GM12878 (cell line): Measurements from ENCODE around the gene C17orf50. TPM values are rescaled to one million over a fixed set of nuclear protein-coding genes. Genes with fewer than 3 reads are reported as not detected.

Source experiments
- ATAC-seq: fragments of 200-7000 bp; cut with Tn5 transposase; 3 replicates; pipeline ENCODE4 v1.9.1; 2020; ENCODE audit warnings: mild to moderate bottlenecking, moderate library complexity
- BruUV-seq: library from RNA; stranded (reverse); fragments of 400-500 nt; replicated peaks from 2 replicates; lab custom pipeline; 2021; lab: Mats Ljungman, UMichigan
- CTCF ChIA-PET: fragments of 300-600 bp; sonication (Branson Sonifier 250); formaldehyde crosslinking; extraction: SDS; loops from one replicate; lab custom pipeline; 2021; ENCODE audit warnings: inconsistent platforms; lab: Yijun Ruan, JAX
- POLR2A ChIA-PET: fragments of 350-600 bp; formaldehyde crosslinking; extraction: SDS; loops from one replicate; lab custom pipeline; 2021; ENCODE audit warnings: inconsistent platforms; lab: Charles Lee
- RAD21 ChIA-PET: fragments of 300-600 bp; sonication (Branson Sonifier 250); formaldehyde crosslinking; loops from one replicate; lab custom pipeline; 2023; ENCODE audit warnings: antibody characterized with exemption; ENCODE audit not compliant: unreplicated experiment; lab: Charles Lee
- SMC1A ChIA-PET: fragments of 300-600 bp; sonication (Branson Sonifier 250); formaldehyde crosslinking; loops from one replicate; lab custom pipeline; 2023; ENCODE audit not compliant: unreplicated experiment, uncharacterized antibody; lab: Charles Lee
- DNase-seq: peaks from one replicate; pipeline ENCODE4 v3.0.0-alpha.2; 2011; ENCODE audit warnings: low read depth, low spot score
- FAIRE-seq: peaks from 3 replicates; lab custom pipeline; 2011; peaks lifted over from hg19 to GRCh38; lab: Jason Lieb, UNC
- H2AFZ ChIP-seq: 2 replicates; pipeline ENCODE4 v1.6.0; 2011; ENCODE audit warnings: low read depth, low read length, control low read depth; ENCODE audit not compliant: control insufficient read depth
- H3K27ac ChIP-seq: 2 replicates; pipeline ENCODE4 v1.5.1; 2011; ENCODE audit warnings: control low read depth; ENCODE audit not compliant: control insufficient read depth, insufficient read depth
- H3K27me3 ChIP-seq, 2 experiments: replicated peaks in 1 of 2; 2 replicates each; pipeline versions ENCODE4 v1.6.0 to v1.6.1; 2011; ENCODE audit warnings: low read length in 1 of 2; ENCODE audit not compliant: control insufficient read depth in 2 of 2, insufficient read depth in 2 of 2
- H3K36me3 ChIP-seq, 2 experiments: 2 replicates each; pipeline ENCODE4 v1.5.1; 2011; ENCODE audit warnings: low read length in 1 of 2; ENCODE audit not compliant: control insufficient read depth in 2 of 2, insufficient read depth in 2 of 2
- H3K4me1 ChIP-seq: 2 replicates; pipeline ENCODE4 v1.6.1; 2011; ENCODE audit warnings: mild to moderate bottlenecking, low read length, moderate library complexity, mixed read lengths; ENCODE audit not compliant: control insufficient read depth, insufficient read depth
- H3K4me2 ChIP-seq: 2 replicates; pipeline ENCODE4 v1.6.0; 2011; ENCODE audit warnings: control low read depth; ENCODE audit not compliant: control insufficient read depth, insufficient read depth
- H3K4me3 ChIP-seq: fragments of 200-600 bp; sonication (generic); 2 replicates; pipeline ENCODE4 v1.5.1; 2016
- H3K79me2 ChIP-seq: 2 replicates; pipeline ENCODE4 v1.6.0; 2011; ENCODE audit warnings: low read length; ENCODE audit not compliant: control insufficient read depth, insufficient read depth
- H3K9ac ChIP-seq: 2 replicates; pipeline ENCODE4 v1.8.0; 2011; ENCODE audit warnings: low read length, control low read depth, mixed read lengths; ENCODE audit not compliant: control insufficient read depth, insufficient read depth
- H3K9me3 ChIP-seq: replicated peaks from 3 replicates; pipeline ENCODE4 v1.5.1; 2011; ENCODE audit warnings: mild to moderate bottlenecking, low read length; ENCODE audit not compliant: control insufficient read depth, insufficient read depth
- H4K20me1 ChIP-seq: 2 replicates; pipeline ENCODE4 v1.6.0; 2011; ENCODE audit not compliant: control insufficient read depth, insufficient read depth
- DPF2 ChIP-seq: fragments of 450-650 bp; IDR thresholded peaks from 2 replicates; pipeline ENCODE4 v1.6.1; 2017; ENCODE audit warnings: mild to moderate bottlenecking
- EGR1 ChIP-seq, 2 experiments: IDR thresholded peaks; 1 replicate in 1 of 2; 2 replicates in 1 of 2; pipeline ENCODE4 v1.6.1; 2011 to 2012; ENCODE audit warnings: low read depth in 2 of 2, low read length in 2 of 2, borderline replicate concordance in 1 of 2, mild to moderate bottlenecking in 1 of 2, moderate library complexity in 1 of 2
- EP300 ChIP-seq, 2 experiments: fragments of 150-350 bp in 1 of 2; IDR thresholded peaks; 2 replicates each; pipeline ENCODE4 v1.6.1; 2011 to 2012; ENCODE audit warnings: low read depth in 2 of 2, low read length in 2 of 2, borderline replicate concordance in 1 of 2, improper control_type of control experiment in 1 of 2, inconsistent platforms in 1 of 2; ENCODE audit not compliant: control insufficient read depth in 1 of 2
- NFXL1 ChIP-seq: fragments of 450-650 bp; IDR thresholded peaks from 2 replicates; pipeline ENCODE4 v1.6.1; 2017; ENCODE audit warnings: antibody characterized with exemption, mild to moderate bottlenecking, borderline replicate concordance
- NFYA ChIP-seq: IDR thresholded peaks from 2 replicates; pipeline ENCODE4 v1.6.1; 2011; ENCODE audit warnings: low read depth, mild to moderate bottlenecking, low read length, improper control_type of control experiment, borderline replicate concordance
- NR2F1 ChIP-seq: fragments of 450-650 bp; conservative IDR thresholded peaks from 2 replicates; pipeline ENCODE4 v1.6.1; 2017; ENCODE audit warnings: mild to moderate bottlenecking
- SP1 ChIP-seq: IDR thresholded peaks from one replicate; pipeline ENCODE4 v1.6.1; 2011; ENCODE audit warnings: low read depth, low read length
- TCF12 ChIP-seq: IDR thresholded peaks from 2 replicates; pipeline ENCODE4 v1.6.1; 2011; ENCODE audit warnings: low read depth, mild to moderate bottlenecking, low read length
- WGBS: methylation state at CpG from one replicate; pipeline ENCODE4 v1.1.6; 2016; ENCODE audit warnings: low lambda C conversion rate; ENCODE audit not compliant: insufficient replicate concordance, insufficient coverage; ENCODE audit errors: missing lambda C conversion rate; 5-methylcytosine and 5-hydroxymethylcytosine counted together
- in situ Hi-C: fragments of 300-500 bp; cut with MboI; formaldehyde crosslinking; loops from 9 replicates; pipeline ENCODE4 v1.14.3; 2018; ENCODE audit warnings: mixed read lengths
- intact Hi-C: fragments of 100-400 bp; cut with micrococcal nuclease; formaldehyde crosslinking; loops from one replicate; pipeline ENCODE4 v1.14.2; 2022; ENCODE audit not compliant: unreplicated experiment
- polyA plus RNA-seq, 11 experiments: library from polyadenylated mRNA; depleted of rRNA in 4 of 11; unstranded in 6 of 11; stranded (reverse) in 5 of 11; fragments of >200 nt; fragmentation: Nextera tagmentation in 4 of 11; fragmentation: Illumina TruSeq in 1 of 11; extraction: Ambion mirVana in 4 of 11; extraction: Trizol in 1 of 11; gene quantifications; 1 replicate in 1 of 11; 2 replicates in 10 of 11; pipeline versions ENCODE4 v1.2.1 to v1.2.3, GENCODE V29; 2011 to 2016; ENCODE audit warnings: inconsistent platforms in 2 of 11, missing spikeins in 2 of 11, low read depth in 1 of 11
- total RNA-seq, 4 experiments: library from RNA; depleted of rRNA in 3 of 4; stranded (reverse); fragments of >200 nt in 3 of 4; fragmentation: Illumina TruSeq in 1 of 4; extraction: Trizol in 1 of 4; gene quantifications; 2 replicates each; pipeline versions ENCODE4 v1.2.1 to v1.2.3, GENCODE V29; 2013 to 2021
- TF ChIP-seq, protein P1 (sequence below): fragments of 450-650 bp; IDR thresholded peaks from 2 replicates; pipeline ENCODE4 v1.6.1; 2018; ENCODE audit warnings: mild to moderate bottlenecking, low read depth, moderate library complexity; ENCODE audit not compliant: partially characterized antibody

The C17orf50 gene
- total and polyA plus RNA-seq, 10 of the 15 experiments (the other 5 are each of a cell fraction or from before 2014, with no cell fraction given): 0.16 TPM; not detected in 9

DNA sequence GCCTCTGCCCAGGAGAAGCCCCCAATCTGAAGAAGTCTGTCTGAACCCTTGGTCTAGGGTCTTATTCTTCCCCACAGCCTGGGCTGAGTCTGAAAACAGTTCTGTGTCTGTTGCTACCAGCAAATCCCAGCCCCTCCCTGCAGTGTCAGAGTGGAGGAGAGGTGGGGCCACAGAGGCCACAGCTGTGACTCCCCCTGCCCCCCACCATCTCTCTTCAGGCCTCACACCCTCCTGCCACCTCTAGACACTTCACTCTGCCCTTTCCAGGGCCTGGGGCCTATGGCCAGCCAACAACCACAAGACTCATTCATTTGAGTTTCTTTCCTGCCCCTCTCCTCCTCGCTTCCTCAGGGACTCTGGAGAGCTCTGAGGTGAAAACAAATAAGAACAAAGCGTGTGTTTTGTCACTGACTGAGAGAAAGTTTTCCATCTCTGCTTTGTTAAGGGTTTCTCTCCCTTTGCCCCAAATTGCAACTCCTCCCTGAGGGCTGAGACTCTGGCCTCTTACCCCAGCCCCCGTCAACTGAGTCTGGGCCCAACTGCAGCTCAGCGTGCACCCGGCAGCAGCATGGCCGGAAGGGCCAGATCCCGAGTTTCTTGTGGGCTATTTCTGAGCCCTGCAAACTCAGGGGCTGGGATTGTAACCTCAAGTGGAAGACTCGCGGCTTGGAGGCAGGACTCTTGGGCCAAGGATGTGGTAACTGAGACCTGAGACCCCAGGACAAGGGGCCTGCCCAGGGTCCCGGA lies 13.2 kb downstream of the C17orf50 start:
- Histone ChIP-seq H3K79me2 (no peaks in the 10 kb centered on the region), H3K27ac (no peak overlapping the region), H3K4me3 (no peak overlapping the region), H3K9ac (no peak overlapping the region), H3K27me3 (peaks cover 5 to 6% of the 10 kb centered on the region in 2 experiments), H3K9me3 (no peaks in the 10 kb centered on the region), H3K36me3 (no peaks in the 10 kb centered on the region), H2AFZ (no peak overlapping the region), H3K4me1 (no peaks in the 10 kb centered on the region), H3K4me2 (no peak overlapping the region), H4K20me1 (no peaks in the 10 kb centered on the region)
- no peak for TF ChIP-seq NFYA
- TF ChIP-seq NFXL1: no peak
- TF ChIP-seq EP300 (IDR thresholded peaks at IDR 0.05; ENCODE audit: borderline replicate concordance in 1 of 2, control insufficient read depth in 1 of 2, low read depth in 2 of 2, low read length in 2 of 2): no peak
- no peak for TF ChIP-seq SP1
- ChIA-PET CTCF (interaction anchor here (1.5 kb wide), 1 partner anchor 31 kb away, joined by 3 read pairs; no protein-coding TSS in a partner anchor), RAD21 (no interaction called here), SMC1A (no interaction called here), POLR2A (no interaction called here)
- intact Hi-C loops (no loop called here), in situ Hi-C loops (no loop called here)
- FAIRE-seq (no peak), ATAC-seq (no peak), DNase-seq (no peak)
- BruUV-seq: no TSS peak
- 18% methylated on average over 10 of the region's 10 CpGs for WGBS

DNA sequence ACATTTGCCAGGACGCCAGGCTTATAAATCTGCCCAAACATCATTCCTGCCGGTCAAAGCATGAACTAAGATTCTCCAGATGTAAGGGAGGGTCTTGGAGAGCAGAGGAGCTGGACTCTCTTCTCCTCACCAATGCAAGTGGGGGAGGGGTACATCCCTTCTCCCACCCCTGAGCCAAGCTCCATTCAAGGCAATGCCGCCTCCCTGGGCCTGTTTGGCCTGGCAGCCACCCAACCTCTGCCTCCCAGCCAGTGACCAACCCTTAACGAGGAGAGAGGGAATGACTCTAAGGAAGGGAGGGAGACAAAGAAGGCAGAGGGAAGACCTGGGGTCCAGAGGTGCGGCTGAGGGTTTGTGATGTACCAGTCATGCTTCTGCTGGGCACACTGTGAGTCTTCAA lies 13.8 kb downstream of the C17orf50 start:
- Histone ChIP-seq H3K4me3 (no peak overlapping the region), H3K9me3 (no peaks in the 10 kb centered on the region), H2AFZ (no peak overlapping the region), H3K27ac (no peak overlapping the region), H3K27me3 (peaks cover 3 to 5% of the 10 kb centered on the region in 2 experiments), H3K4me1 (no peaks in the 10 kb centered on the region), H4K20me1 (no peaks in the 10 kb centered on the region), H3K79me2 (no peaks in the 10 kb centered on the region), H3K4me2 (no peak overlapping the region), H3K36me3 (no peaks in the 10 kb centered on the region), H3K9ac (no peak overlapping the region)
- FAIRE-seq: no peak
- ChIA-PET POLR2A (no interaction called here), CTCF (interaction anchor here (1.5 kb wide), 1 partner anchor 31 kb away, joined by 3 read pairs; no protein-coding TSS in a partner anchor), RAD21 (no interaction called here), SMC1A (interaction anchor here (1.2 kb wide), 1 partner anchor 34 kb away, joined by 3 read pairs; the partner anchor contains the start of gene TAF15)
- in situ Hi-C loops (no loop called here), intact Hi-C loops (no loop called here)
- ATAC-seq: no peak
- 19% methylated on average over 5 of the region's 5 CpGs for WGBS
- DNase-seq: no peak
- BruUV-seq: no TSS peak
- TF ChIP-seq EGR1 (IDR thresholded peaks at IDR 0.05; ENCODE audit: borderline replicate concordance in 1 of 2, low read depth in 2 of 2, low read length in 2 of 2) (no peak), TCF12 (no peak), NR2F1 (no peak), DPF2 (no peak)
- TF ChIP-seq, protein P1, sequence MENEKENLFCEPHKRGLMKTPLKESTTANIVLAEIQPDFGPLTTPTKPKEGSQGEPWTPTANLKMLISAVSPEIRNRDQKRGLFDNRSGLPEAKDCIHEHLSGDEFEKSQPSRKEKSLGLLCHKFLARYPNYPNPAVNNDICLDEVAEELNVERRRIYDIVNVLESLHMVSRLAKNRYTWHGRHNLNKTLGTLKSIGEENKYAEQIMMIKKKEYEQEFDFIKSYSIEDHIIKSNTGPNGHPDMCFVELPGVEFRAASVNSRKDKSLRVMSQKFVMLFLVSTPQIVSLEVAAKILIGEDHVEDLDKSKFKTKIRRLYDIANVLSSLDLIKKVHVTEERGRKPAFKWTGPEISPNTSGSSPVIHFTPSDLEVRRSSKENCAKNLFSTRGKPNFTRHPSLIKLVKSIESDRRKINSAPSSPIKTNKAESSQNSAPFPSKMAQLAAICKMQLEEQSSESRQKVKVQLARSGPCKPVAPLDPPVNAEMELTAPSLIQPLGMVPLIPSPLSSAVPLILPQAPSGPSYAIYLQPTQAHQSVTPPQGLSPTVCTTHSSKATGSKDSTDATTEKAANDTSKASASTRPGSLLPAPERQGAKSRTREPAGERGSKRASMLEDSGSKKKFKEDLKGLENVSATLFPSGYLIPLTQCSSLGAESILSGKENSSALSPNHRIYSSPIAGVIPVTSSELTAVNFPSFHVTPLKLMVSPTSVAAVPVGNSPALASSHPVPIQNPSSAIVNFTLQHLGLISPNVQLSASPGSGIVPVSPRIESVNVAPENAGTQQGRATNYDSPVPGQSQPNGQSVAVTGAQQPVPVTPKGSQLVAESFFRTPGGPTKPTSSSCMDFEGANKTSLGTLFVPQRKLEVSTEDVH: no peak
